Mesendoderm (in vitro differentiated cells): ENCODE measurements around the gene EPB41L3.

Experiments used
- DNase-seq: peaks from one replicate; pipeline ENCODE4 v3.0.0; 2013
- H2AK5ac ChIP-seq: 2 replicates; pipeline ENCODE4 v1.6.1; 2013; ENCODE audit warnings: low read length, inconsistent platforms
- H2BK120ac ChIP-seq: 2 replicates; pipeline ENCODE4 v1.6.1; 2013; ENCODE audit warnings: low read depth, mild to moderate bottlenecking, low read length, moderate library complexity, mixed read lengths
- H2BK15ac ChIP-seq: replicated peaks from 2 replicates; pipeline ENCODE4 v1.6.1; 2013; ENCODE audit warnings: low read depth, mild to moderate bottlenecking, moderate library complexity
- H2BK5ac ChIP-seq: 2 replicates; pipeline ENCODE4 v1.6.1; 2013; ENCODE audit warnings: low read length, inconsistent platforms
- H3K18ac ChIP-seq: 2 replicates; pipeline ENCODE4 v1.6.1; 2013; ENCODE audit warnings: mild to moderate bottlenecking, low read length, mixed read lengths
- H3K23ac ChIP-seq: one replicate; pipeline ENCODE4 v1.6.1; 2013; ENCODE audit warnings: low read length
- H3K27ac ChIP-seq: 2 replicates; pipeline ENCODE4 v1.5.1; 2013; ENCODE audit warnings: low read depth, mild to moderate bottlenecking, inconsistent platforms, low read length, moderate library complexity
- H3K27me3 ChIP-seq: 2 replicates; pipeline ENCODE4 v1.6.1; 2013; ENCODE audit warnings: low read length, control low read depth, mild to moderate bottlenecking, inconsistent platforms; ENCODE audit not compliant: insufficient read depth, poor library complexity
- H3K36me3 ChIP-seq: 2 replicates; pipeline ENCODE4 v1.6.1; 2013; ENCODE audit warnings: low read length, inconsistent platforms; ENCODE audit not compliant: control insufficient read depth, insufficient read depth
- H3K4ac ChIP-seq: one replicate; pipeline ENCODE4 v1.6.1; 2013; ENCODE audit warnings: low read depth, mild to moderate bottlenecking, low read length, moderate library complexity
- H3K4me1 ChIP-seq: 2 replicates; pipeline ENCODE4 v1.6.1; 2013; ENCODE audit warnings: low read depth, low read length, inconsistent platforms; ENCODE audit not compliant: control insufficient read depth
- H3K4me2 ChIP-seq: 2 replicates; pipeline ENCODE4 v1.6.1; 2013; ENCODE audit warnings: low read length
- H3K4me3 ChIP-seq: 2 replicates; pipeline ENCODE4 v1.5.1; 2013; ENCODE audit warnings: mild to moderate bottlenecking, low read length
- H3K56ac ChIP-seq: one replicate; pipeline ENCODE4 v1.6.1; 2013; ENCODE audit warnings: low read length
- H3K79me1 ChIP-seq: 2 replicates; pipeline ENCODE4 v1.6.1; 2013; ENCODE audit warnings: low read length, inconsistent platforms
- H3K79me2 ChIP-seq: 2 replicates; pipeline ENCODE4 v1.6.1; 2013; ENCODE audit warnings: mild to moderate bottlenecking, low read length; ENCODE audit not compliant: control insufficient read depth, insufficient read depth
- H3K9ac ChIP-seq: 2 replicates; pipeline ENCODE4 v1.6.1; 2013; ENCODE audit warnings: low read length, inconsistent platforms
- H4K5ac ChIP-seq: one replicate; pipeline ENCODE4 v1.6.1; 2013; ENCODE audit warnings: low read length
- H4K8ac ChIP-seq: one replicate; pipeline ENCODE4 v1.6.1; 2013; ENCODE audit warnings: low read depth, mild to moderate bottlenecking, control low read depth, low read length, moderate library complexity
- WGBS: extraction: QIAGEN DNeasy Blood & Tissue Kit; methylation state at CpG from one replicate; pipeline ENCODE4 v1.1.7; 2013; ENCODE audit warnings: low lambda C conversion rate, missing lambda C conversion rate; ENCODE audit not compliant: insufficient coverage; ENCODE audit errors: extremely low coverage; 5-methylcytosine and 5-hydroxymethylcytosine counted together

The EPB41L3 gene

DNA sequence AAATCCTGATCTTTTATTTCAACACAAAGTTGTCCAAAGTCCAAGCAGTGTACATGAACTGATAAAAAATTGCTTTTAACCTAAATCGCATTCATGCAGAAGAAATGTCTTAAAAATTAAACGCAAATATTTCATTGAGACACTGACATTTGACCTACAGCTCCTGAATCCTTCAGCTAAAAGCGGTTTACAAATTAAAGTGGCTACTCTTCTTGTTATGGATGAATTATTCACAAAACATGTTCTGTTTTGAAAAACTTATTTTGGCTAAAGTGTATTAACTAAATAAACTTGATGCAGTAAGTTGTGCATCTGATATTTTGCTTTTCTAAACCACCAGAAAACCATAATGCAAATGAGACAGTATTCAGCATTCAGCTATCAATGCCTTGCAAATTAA is 2.2 kb downstream of the EPB41L3 start:
- no CpG with 5 or more reads among the region's 3 CpGs for WGBS
- no peak for DNase-seq
- no peak overlapping the region for H2BK120ac ChIP-seq
- H3K27me3 ChIP-seq = no peaks in the 10 kb centered on the region
- no peak overlapping the region for H3K4me3 ChIP-seq
- peaks cover 6% of the 10 kb centered on the region for H3K79me2 ChIP-seq
- no peak overlapping the region for H2BK15ac ChIP-seq
- no peak overlapping the region for H3K18ac ChIP-seq
- no peak overlapping the region for H3K56ac ChIP-seq
- H3K27ac ChIP-seq = no peak overlapping the region
- H3K23ac ChIP-seq = no peak overlapping the region
- no peak overlapping the region for H3K4me2 ChIP-seq
- H3K79me1 ChIP-seq = peaks cover 2% of the 10 kb centered on the region
- H3K9ac ChIP-seq = no peak overlapping the region
- no peak overlapping the region for H2BK5ac ChIP-seq
- H4K8ac ChIP-seq = no peak overlapping the region
- no peaks in the 10 kb centered on the region for H3K36me3 ChIP-seq
- no peak overlapping the region for H4K5ac ChIP-seq
- no peak overlapping the region for H2AK5ac ChIP-seq
- peaks cover 4% of the 10 kb centered on the region for H3K4me1 ChIP-seq
- H3K4ac ChIP-seq = no peak overlapping the region

- no peak overlapping the region for H4K8ac ChIP-seq
- H3K36me3 ChIP-seq = no peaks in the 10 kb centered on the region
- no peak overlapping the region for H3K9ac ChIP-seq
- peaks cover 13% of the 10 kb centered on the region for H3K79me2 ChIP-seq
- no peak overlapping the region for H3K4me3 ChIP-seq
- DNase-seq = no peak
- no peak overlapping the region for H2BK5ac ChIP-seq
- no peak overlapping the region for H3K18ac ChIP-seq
- H3K56ac ChIP-seq = no peak overlapping the region
- no peak overlapping the region for H2BK15ac ChIP-seq
- H2AK5ac ChIP-seq = no peak overlapping the region
- H3K27me3 ChIP-seq = no peaks in the 10 kb centered on the region
- H3K23ac ChIP-seq = no peak overlapping the region
- H3K4ac ChIP-seq = no peak overlapping the region
- no peak overlapping the region for H3K4me2 ChIP-seq
- H4K5ac ChIP-seq = no peak overlapping the region
- WGBS = no CpG with 5 or more reads among the region's 2 CpGs
- H2BK120ac ChIP-seq = no peak overlapping the region
- H3K79me1 ChIP-seq = peaks cover 5% of the 10 kb centered on the region
- no peak overlapping the region for H3K27ac ChIP-seq
- peaks cover 4% of the 10 kb centered on the region for H3K4me1 ChIP-seq
Measured at GRCh38 chr18:5539391-5539790, 4.4 kb downstream of the EPB41L3 start.

- Histone ChIP-seq H2BK5ac (no peak overlapping the region), H3K79me2 (peaks cover 13% of the 10 kb centered on the region), H3K4me2 (no peak overlapping the region), H3K27ac (no peak overlapping the region), H3K18ac (no peak overlapping the region), H4K8ac (no peak overlapping the region), H3K79me1 (peaks cover 5% of the 10 kb centered on the region), H3K4ac (no peak overlapping the region), H2BK15ac (no peak overlapping the region), H3K36me3 (no peaks in the 10 kb centered on the region), H3K4me3 (no peak overlapping the region), H3K56ac (no peak overlapping the region), H3K9ac (no peak overlapping the region), H3K4me1 (peaks cover 4% of the 10 kb centered on the region), H2AK5ac (no peak overlapping the region), H4K5ac (no peak overlapping the region), H3K27me3 (no peaks in the 10 kb centered on the region), H2BK120ac (no peak overlapping the region), H3K23ac (no peak overlapping the region)
- WGBS = no CpG with 5 or more reads among the region's 2 CpGs
- peak; percentile 75 for DNase-seq
Measured at GRCh38 chr18:5538544-5538943, 5.3 kb downstream of the EPB41L3 start.

DNA sequence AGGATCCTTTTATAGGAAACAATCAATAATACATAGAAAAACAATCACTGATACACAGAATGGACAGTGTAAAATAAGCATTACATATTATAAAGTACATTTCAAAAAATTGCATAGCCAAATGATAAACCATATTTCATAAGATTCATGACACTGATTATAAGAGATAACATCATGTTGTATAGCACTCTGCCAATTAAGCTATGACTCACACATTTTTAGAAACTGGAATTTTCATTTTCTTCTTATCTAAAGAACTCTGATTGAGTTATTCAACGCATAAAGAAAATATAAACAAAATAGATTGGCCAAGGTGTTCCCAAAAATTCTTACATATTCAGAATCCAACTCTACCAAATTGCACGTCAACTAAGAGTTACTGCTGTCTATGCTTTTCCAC is 5.9 kb downstream of the EPB41L3 start:
- Histone ChIP-seq H3K4ac (no peak overlapping the region), H2AK5ac (no peak overlapping the region), H3K56ac (no peak overlapping the region), H2BK15ac (no peak overlapping the region), H3K18ac (no peak overlapping the region), H3K9ac (no peak overlapping the region), H3K27ac (no peak overlapping the region), H3K4me2 (no peak overlapping the region), H3K79me2 (peaks cover 13% of the 10 kb centered on the region), H3K79me1 (peaks cover 7% of the 10 kb centered on the region), H3K23ac (no peak overlapping the region), H3K36me3 (no peaks in the 10 kb centered on the region), H2BK120ac (no peak overlapping the region), H3K4me3 (no peak overlapping the region), H4K8ac (no peak overlapping the region), H3K4me1 (peaks cover 4% of the 10 kb centered on the region), H2BK5ac (no peak overlapping the region), H3K27me3 (no peaks in the 10 kb centered on the region), H4K5ac (no peak overlapping the region)
- DNase-seq = no peak
- WGBS = no CpG with 5 or more reads among the region's 2 CpGs

- no CpG with 5 or more reads among the region's 5 CpGs for WGBS
- H3K4ac ChIP-seq = no peak overlapping the region
Measured at GRCh38 chr18:5534845-5535244, 9.0 kb downstream of the EPB41L3 start.

DNA sequence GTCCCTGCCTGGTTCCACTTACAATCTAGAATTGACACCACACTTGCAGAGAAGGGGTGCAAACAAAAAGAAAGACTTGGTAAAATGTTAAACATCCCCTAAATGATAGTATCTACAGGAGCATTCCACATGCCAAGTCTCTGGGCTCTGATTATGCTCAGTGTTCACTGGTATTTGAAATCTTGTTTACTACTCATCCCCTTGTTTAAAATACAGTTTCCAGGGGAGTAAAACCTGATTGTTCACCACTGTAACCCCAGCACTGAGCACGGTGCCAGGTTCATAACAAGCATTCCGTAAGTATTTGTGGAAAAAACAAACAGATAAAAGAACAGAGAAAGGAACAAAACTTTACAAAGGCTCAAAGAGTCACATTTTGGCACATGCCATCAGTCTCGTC is 11.7 kb downstream of the EPB41L3 start:
- Histone ChIP-seq H3K79me2 (peaks cover 10% of the 10 kb centered on the region), H3K4ac (no peak overlapping the region), H2BK15ac (no peak overlapping the region), H3K79me1 (peaks cover 17% of the 10 kb centered on the region), H3K4me3 (no peak overlapping the region), H3K18ac (no peak overlapping the region), H3K27me3 (no peaks in the 10 kb centered on the region), H3K27ac (no peak overlapping the region), H3K36me3 (no peaks in the 10 kb centered on the region), H3K4me1 (no peaks in the 10 kb centered on the region), H2BK120ac (no peak overlapping the region), H4K8ac (no peak overlapping the region), H3K23ac (no peak overlapping the region), H3K56ac (no peak overlapping the region), H2BK5ac (no peak overlapping the region), H2AK5ac (no peak overlapping the region), H3K9ac (no peak overlapping the region), H4K5ac (no peak overlapping the region), H3K4me2 (no peak overlapping the region)
- DNase-seq = no peak
- no CpG with 5 or more reads among the region's 3 CpGs for WGBS

More at GRCh38 chr18:5534845-5535244, 9.0 kb downstream of the EPB41L3 start:
- Histone ChIP-seq H3K18ac (no peak overlapping the region), H2BK120ac (no peak overlapping the region), H3K79me2 (peaks cover 11% of the 10 kb centered on the region), H4K8ac (no peak overlapping the region), H3K9ac (no peak overlapping the region), H2BK5ac (no peak overlapping the region), H3K4me3 (no peak overlapping the region), H3K79me1 (peaks cover 16% of the 10 kb centered on the region), H4K5ac (no peak overlapping the region), H2BK15ac (no peak overlapping the region), H3K23ac (no peak overlapping the region), H3K56ac (no peak overlapping the region), H3K4me2 (no peak overlapping the region), H3K27ac (no peak overlapping the region), H2AK5ac (no peak overlapping the region), H3K27me3 (no peaks in the 10 kb centered on the region), H3K4me1 (peaks cover 2% of the 10 kb centered on the region), H3K36me3 (no peaks in the 10 kb centered on the region)
- no peak for DNase-seq
